Spleen (tissue), 7 donors: ENCODE results near the gene CISH.

Experiments used
- POLR2A ChIP-seq, 3 donors: fragments of 450-650 bp; IDR thresholded peaks; one replicate each; pipeline ENCODE4 v1.5.1; 2017; ENCODE audit warnings: antibody characterized with exemption in 3 of 3, mild to moderate bottlenecking in 1 of 3
- POLR2AphosphoS5 ChIP-seq, 3 donors: sonication (generic); formaldehyde crosslinking; IDR thresholded peaks; one replicate each; pipeline ENCODE4 v1.5.1; 2017; ENCODE audit warnings: antibody characterized with exemption in 3 of 3
- TF ChIP-seq, protein P1 (sequence below), 11 experiments: fragments of 200-600 bp in 7 of 11; fragments of 450-650 bp in 4 of 11; sonication (generic) in 4 of 11; IDR thresholded peaks in 8 of 11; conservative IDR thresholded peaks in 3 of 11; 1 replicate in 7 of 11; 2 replicates in 4 of 11; pipeline versions ENCODE4 v1.4.0 to v1.8.0; 2016 to 2021; ENCODE audit warnings: antibody characterized with exemption in 11 of 11, inconsistent platforms in 4 of 11, mild to moderate bottlenecking in 1 of 11
- donor health status: DM: no; HTN: no; CAD: no; lungs with moderate emphysema.
- donor health status: DM: no; HTN: no; CAD: no.
- donor health status: DM: no; HTN: no; CAD: no.

- TF ChIP-seq, protein P1, sequence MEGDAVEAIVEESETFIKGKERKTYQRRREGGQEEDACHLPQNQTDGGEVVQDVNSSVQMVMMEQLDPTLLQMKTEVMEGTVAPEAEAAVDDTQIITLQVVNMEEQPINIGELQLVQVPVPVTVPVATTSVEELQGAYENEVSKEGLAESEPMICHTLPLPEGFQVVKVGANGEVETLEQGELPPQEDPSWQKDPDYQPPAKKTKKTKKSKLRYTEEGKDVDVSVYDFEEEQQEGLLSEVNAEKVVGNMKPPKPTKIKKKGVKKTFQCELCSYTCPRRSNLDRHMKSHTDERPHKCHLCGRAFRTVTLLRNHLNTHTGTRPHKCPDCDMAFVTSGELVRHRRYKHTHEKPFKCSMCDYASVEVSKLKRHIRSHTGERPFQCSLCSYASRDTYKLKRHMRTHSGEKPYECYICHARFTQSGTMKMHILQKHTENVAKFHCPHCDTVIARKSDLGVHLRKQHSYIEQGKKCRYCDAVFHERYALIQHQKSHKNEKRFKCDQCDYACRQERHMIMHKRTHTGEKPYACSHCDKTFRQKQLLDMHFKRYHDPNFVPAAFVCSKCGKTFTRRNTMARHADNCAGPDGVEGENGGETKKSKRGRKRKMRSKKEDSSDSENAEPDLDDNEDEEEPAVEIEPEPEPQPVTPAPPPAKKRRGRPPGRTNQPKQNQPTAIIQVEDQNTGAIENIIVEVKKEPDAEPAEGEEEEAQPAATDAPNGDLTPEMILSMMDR (IDR thresholded peaks at IDR 0.05 in 8 of 11, conservative IDR thresholded peaks at IDR 0.05 in 3 of 11), result no peak
- TF ChIP-seq POLR2AphosphoS5 (IDR thresholded peaks at IDR 0.05), result no peak
- TF ChIP-seq POLR2A (IDR thresholded peaks at IDR 0.05), result no peak
Measured at GRCh38 chr3:50577348-50577747, 34.2 kb downstream of the CISH start.
